Hepatocyte (in vitro differentiated cells): ENCODE measurements around the gene CTSH. TPM values are rescaled to one million over a fixed set of nuclear protein-coding genes. Genes with fewer than 3 reads are reported as not detected.

Experiments
- DNase-seq: peaks from one replicate; pipeline ENCODE4 v3.0.0-alpha.2; 2016; ENCODE audit warnings: low spot score
- H2AFZ ChIP-seq: fragments of 200-600 bp; sonication (generic); 2 replicates; pipeline ENCODE4 v1.6.0; 2016; ENCODE audit warnings: antibody characterized with exemption, mild to moderate bottlenecking
- H3K27ac ChIP-seq: fragments of 200-600 bp; sonication (generic); 2 replicates; pipeline ENCODE4 v1.5.1; 2016; ENCODE audit warnings: mild to moderate bottlenecking
- H3K27me3 ChIP-seq: fragments of 200-600 bp; sonication (generic); 2 replicates; pipeline ENCODE4 v1.6.1; 2016
- H3K36me3 ChIP-seq: fragments of 200-600 bp; sonication (generic); replicated peaks from 2 replicates; pipeline ENCODE4 v1.5.1; 2016; ENCODE audit warnings: low read depth; ENCODE audit not compliant: insufficient read depth
- H3K4me1 ChIP-seq: fragments of 200-600 bp; sonication (generic); 2 replicates; pipeline ENCODE4 v1.5.1; 2016; ENCODE audit warnings: mild to moderate bottlenecking, moderate library complexity; ENCODE audit not compliant: insufficient read depth
- H3K4me2 ChIP-seq: fragments of 200-600 bp; sonication (generic); 2 replicates; pipeline ENCODE4 v1.6.0; 2016
- H3K4me3 ChIP-seq: fragments of 200-600 bp; sonication (generic); 2 replicates; pipeline ENCODE4 v1.5.1; 2016; ENCODE audit warnings: mild to moderate bottlenecking
- H3K79me2 ChIP-seq: fragments of 200-600 bp; sonication (generic); 2 replicates; pipeline ENCODE4 v1.6.0; 2017; ENCODE audit warnings: mild to moderate bottlenecking
- H3K9me2 ChIP-seq: fragments of 200-600 bp; sonication (generic); replicated peaks from 2 replicates; pipeline ENCODE4 v1.6.0; 2017; ENCODE audit warnings: mild to moderate bottlenecking; ENCODE audit not compliant: insufficient read depth
- H3K9me3 ChIP-seq: fragments of 200-600 bp; sonication (generic); 2 replicates; pipeline ENCODE4 v1.5.1; 2016; ENCODE audit warnings: low read depth, mild to moderate bottlenecking
- H4K20me1 ChIP-seq: fragments of 200-600 bp; sonication (generic); 2 replicates; pipeline ENCODE4 v1.6.0; 2016; ENCODE audit warnings: mild to moderate bottlenecking; ENCODE audit not compliant: insufficient read depth, poor library complexity, severe bottlenecking
- CTCF ChIP-seq: fragments of 200-600 bp; sonication (generic); IDR thresholded peaks from 2 replicates; pipeline ENCODE4 v1.5.1; 2016; ENCODE audit warnings: antibody characterized with exemption, mild to moderate bottlenecking; ENCODE audit not compliant: poor library complexity
- EZH2 ChIP-seq: fragments of 200-600 bp; sonication (generic); IDR thresholded peaks from 2 replicates; pipeline ENCODE4 v1.6.1; 2016; ENCODE audit warnings: antibody characterized with exemption, mild to moderate bottlenecking, borderline replicate concordance
- EZH2phosphoT487 ChIP-seq: fragments of 200-600 bp; sonication (generic); IDR thresholded peaks from one replicate; pipeline ENCODE4 v1.6.1; 2018; ENCODE audit warnings: antibody characterized with exemption, mild to moderate bottlenecking, low read depth, moderate library complexity; ENCODE audit not compliant: unreplicated experiment, severe bottlenecking
- WGBS: methylation state at CpG from one replicate; pipeline ENCODE4 v1.1.6; 2016; ENCODE audit warnings: low lambda C conversion rate; ENCODE audit errors: missing lambda C conversion rate; 5-methylcytosine and 5-hydroxymethylcytosine counted together
- polyA plus RNA-seq: library from polyadenylated mRNA; unstranded; fragments of >200 nt; fragmentation: Nextera tagmentation; extraction: Ambion mirVana; gene quantifications from 2 replicates; pipeline ENCODE4 v1.2.1, GENCODE V29; 2016
- total RNA-seq: library from RNA; depleted of rRNA; stranded (reverse); fragments of >200 nt; gene quantifications from 2 replicates; pipeline ENCODE4 v1.2.3, GENCODE V29; 2014

Gene CTSH
- total and polyA plus RNA-seq, 2 experiments from 2014 or later: 521 to 610 TPM

- Histone ChIP-seq H3K36me3 (no peaks in the 10 kb centered on the region), H3K79me2 (peaks cover 17% of the 10 kb centered on the region), H2AFZ (no peak overlapping the region), H3K4me3 (no peak overlapping the region), H3K9me3 (no peaks in the 10 kb centered on the region), H3K4me1 (peaks cover 6% of the 10 kb centered on the region), H3K27ac (peak overlapping the region; percentile 2), H4K20me1 (no peaks in the 10 kb centered on the region), H3K27me3 (no peaks in the 10 kb centered on the region), H3K4me2 (no peak overlapping the region), H3K9me2 (no peaks in the 10 kb centered on the region)
- TF ChIP-seq EZH2phosphoT487 (no peak), CTCF (no peak), EZH2 (no peak)
- no peak for DNase-seq
- 86% methylated on average over 4 of the region's 4 CpGs for WGBS
Observed at GRCh38 chr15:78916088-78916487, 28.8 kb downstream of the CTSH start.

- H3K36me3 ChIP-seq: no peaks in the 10 kb centered on the region
- peaks cover 6% of the 10 kb centered on the region for H3K4me1 ChIP-seq
- 91% methylated on average over 12 of the region's 12 CpGs for WGBS
- no peak overlapping the region for H2AFZ ChIP-seq
- H3K9me2 ChIP-seq: no peaks in the 10 kb centered on the region
- TF ChIP-seq EZH2 (no peak), CTCF (no peak), EZH2phosphoT487 (no peak)
- peaks cover 3% of the 10 kb centered on the region for H4K20me1 ChIP-seq
- no peaks in the 10 kb centered on the region for H3K9me3 ChIP-seq
- H3K4me2 ChIP-seq: no peak overlapping the region
- H3K27me3 ChIP-seq: no peaks in the 10 kb centered on the region
- peaks cover 23% of the 10 kb centered on the region for H3K79me2 ChIP-seq
- peak overlapping the region; percentile 2 for H3K27ac ChIP-seq
- DNase-seq: no peak
- H3K4me3 ChIP-seq: no peak overlapping the region
Observed at GRCh38 chr15:78915341-78916087, 29.3 kb downstream of the CTSH start.

- no peak overlapping the region for H3K4me2 ChIP-seq
- no peak overlapping the region for H3K27ac ChIP-seq
- 90% methylated on average over 13 of the region's 13 CpGs for WGBS
- TF ChIP-seq EZH2phosphoT487 (no peak), EZH2 (no peak), CTCF (peak; percentile 31)
- peaks cover 6% of the 10 kb centered on the region for H3K4me1 ChIP-seq
- no peaks in the 10 kb centered on the region for H3K9me3 ChIP-seq
- peaks cover 33% of the 10 kb centered on the region for H3K79me2 ChIP-seq
- no peak overlapping the region for H2AFZ ChIP-seq
- DNase-seq: no peak
- peaks cover 12% of the 10 kb centered on the region for H4K20me1 ChIP-seq
- H3K36me3 ChIP-seq: no peaks in the 10 kb centered on the region
- H3K27me3 ChIP-seq: no peaks in the 10 kb centered on the region
- H3K4me3 ChIP-seq: no peak overlapping the region
- H3K9me2 ChIP-seq: no peaks in the 10 kb centered on the region
Observed at GRCh38 chr15:78914027-78914764, 30.6 kb downstream of the CTSH start.
